Measurements from ENCODE around the gene DCHS1. TPM values are rescaled to one million over a fixed set of nuclear protein-coding genes. Genes with fewer than 3 reads are reported as not detected.
A peak's percentile ranks its signal among the peaks of the same experiment; 100 is the strongest.

DCHS1 gene
- total and polyA plus RNA-seq, 2 of the 13 experiments (the other 11 are each of a cell fraction or from before 2014, with no cell fraction given) = under 0.01 to 0.03 TPM

DNA sequence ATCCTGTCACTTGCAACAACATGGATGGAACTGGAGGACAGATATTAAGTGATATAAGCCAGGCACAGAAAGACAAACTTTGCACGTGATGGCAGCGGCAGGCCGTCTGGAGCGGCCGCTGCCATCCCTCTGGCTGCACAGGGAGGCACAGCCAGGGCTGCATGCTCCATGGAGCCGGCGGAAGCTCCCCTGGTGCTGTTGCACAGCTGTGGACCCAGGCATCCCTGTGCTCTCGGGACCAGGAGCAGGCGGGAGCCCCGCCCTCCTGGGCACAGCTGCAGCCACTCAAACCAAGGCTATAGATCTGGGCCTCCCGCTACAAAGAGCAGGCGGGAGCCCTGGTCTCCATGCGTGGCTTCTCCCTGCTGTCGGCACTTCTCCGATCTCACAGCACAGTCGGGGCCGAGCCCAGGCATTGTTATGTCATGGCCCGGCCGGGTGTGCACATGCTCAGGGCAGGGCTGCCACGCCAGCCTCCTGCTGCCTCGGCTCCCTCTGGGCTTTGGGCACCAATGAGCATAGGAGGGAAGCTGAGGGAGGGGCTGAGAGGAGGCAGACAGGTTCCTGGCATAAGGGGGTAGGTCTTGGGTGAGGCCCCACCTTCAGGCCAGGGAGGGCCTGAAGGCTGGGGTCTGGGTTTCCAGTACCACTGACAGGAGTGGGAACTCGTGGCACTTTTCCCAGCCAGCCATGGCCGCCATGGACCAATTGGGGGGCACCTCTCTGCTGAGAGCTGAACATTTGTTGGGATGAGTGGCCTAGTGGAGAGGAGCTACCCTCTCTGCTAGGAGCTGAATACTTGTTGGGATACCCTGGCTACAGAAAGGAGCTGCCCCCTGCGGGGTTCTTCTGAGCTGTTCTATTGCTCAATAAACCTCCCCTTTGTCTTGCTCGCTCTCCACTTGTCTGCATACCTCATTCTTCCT lies 68.9 kb downstream of the DCHS1 start:
- no TSS peak for BruUV-seq (replicated peaks)
- no peak overlapping the region for H3K9ac ChIP-seq (ENCODE audit: insufficient read depth, low read depth, low read length)
- intact Hi-C loops (cut with micrococcal nuclease; ENCODE audit: unreplicated experiment) (no loop called here), in situ Hi-C loops (cut with HindIII; ENCODE audit: extremely low pct_ligation_motif_present, low pct_unique_long_range_greater_than_20kb) (no loop called here)
- no peaks in the 10 kb centered on the region for H3K27me3 ChIP-seq (ENCODE audit: control insufficient read depth in 1 of 2, insufficient read depth in 2 of 2, low read length in 2 of 2)
- H3K4me3 ChIP-seq (replicated peaks in 1 of 3; ENCODE audit: insufficient read depth in 1 of 3, low read depth in 2 of 3, low read length in 3 of 3) = no peak overlapping the region
- 95% methylated on average over 12 of the region's 25 CpGs for WGBS (ENCODE audit: low lambda C conversion rate)
- ATAC-seq (no peak; the same call in 1 of the 3 replicates), FAIRE-seq (no peak), DNase-seq (ENCODE audit: low spot score) (no peak)
- H2AFZ ChIP-seq (ENCODE audit: low read length) = no peak overlapping the region
- POLR2A ChIA-PET = no interaction called here
- no peak overlapping the region for H3K27ac ChIP-seq (ENCODE audit: extremely low read length, insufficient read depth, low read length)
- peaks cover 17% of the 10 kb centered on the region for H3K9me3 ChIP-seq (ENCODE audit: low read length)
- no peaks in the 10 kb centered on the region for H4K20me1 ChIP-seq (ENCODE audit: insufficient read depth, low read length)
- TF ChIP-seq NFATC3 (CRISPR knock-in tag; IDR thresholded peaks at IDR 0.05) = no peak
- peak; percentile 44 for TF ChIP-seq AGO2 (optimal IDR thresholded peaks at IDR 0.05; ENCODE audit: low read depth, low read length)
- peaks cover 0 to under 1% of the 10 kb centered on the region in 2 experiments; a peak in 1 of 5 replicates for H3K36me3 ChIP-seq (replicated peaks in 1 of 2; ENCODE audit: control insufficient read depth in 1 of 2, insufficient read depth in 2 of 2, low read length in 2 of 2)
- H3K4me1 ChIP-seq (ENCODE audit: insufficient read depth, low read length) = no peaks in the 10 kb centered on the region
- CTCF ChIA-PET (ENCODE audit: low intra/inter-chr PET ratio, low total read pairs) = no interaction called here
- H3K79me2 ChIP-seq (ENCODE audit: insufficient read depth, low read length) = no peaks in the 10 kb centered on the region
- no peak overlapping the region for H3K4me2 ChIP-seq (ENCODE audit: low read depth, low read length)

GRCh38 chr11:6584528-6584927 lies 71.1 kb downstream of the DCHS1 start:
- Histone ChIP-seq H3K79me2 (ENCODE audit: insufficient read depth, low read length) (no peaks in the 10 kb centered on the region), H3K9ac (ENCODE audit: insufficient read depth, low read depth, low read length) (no peak overlapping the region), H3K27ac (ENCODE audit: extremely low read length, insufficient read depth, low read length) (no peak overlapping the region), H3K9me3 (ENCODE audit: low read length) (peaks cover 17% of the 10 kb centered on the region), H3K4me1 (ENCODE audit: insufficient read depth, low read length) (no peaks in the 10 kb centered on the region), H3K4me3 (replicated peaks in 1 of 3; ENCODE audit: insufficient read depth in 1 of 3, low read depth in 2 of 3, low read length in 3 of 3) (no peak overlapping the region), H3K4me2 (ENCODE audit: low read depth, low read length) (no peak overlapping the region), H3K36me3 (replicated peaks in 1 of 2; ENCODE audit: control insufficient read depth in 1 of 2, insufficient read depth in 2 of 2, low read length in 2 of 2) (no peaks in the 10 kb centered on the region), H4K20me1 (ENCODE audit: insufficient read depth, low read length) (no peaks in the 10 kb centered on the region), H2AFZ (ENCODE audit: low read length) (no peak overlapping the region), H3K27me3 (ENCODE audit: control insufficient read depth in 1 of 2, insufficient read depth in 2 of 2, low read length in 2 of 2) (no peaks in the 10 kb centered on the region)
- no TSS peak for BruUV-seq (replicated peaks)
- in situ Hi-C loops (cut with HindIII; ENCODE audit: extremely low pct_ligation_motif_present, low pct_unique_long_range_greater_than_20kb) = no loop called here
- no peak for FAIRE-seq
- ChIA-PET POLR2A (no interaction called here), CTCF (ENCODE audit: low intra/inter-chr PET ratio, low total read pairs) (no interaction called here)
- no peak for TF ChIP-seq KDM1A (CRISPR knock-in tag; IDR thresholded peaks at IDR 0.05)
- no peak for TF ChIP-seq ZNF709 (CRISPR knock-in tag; IDR thresholded peaks at IDR 0.05)
- TF ChIP-seq ZBTB7B (CRISPR knock-in tag; IDR thresholded peaks at IDR 0.05) = no peak
- TF ChIP-seq HOXA3 (CRISPR knock-in tag; IDR thresholded peaks at IDR 0.05) = no peak
- no peak for TF ChIP-seq DRAP1 (CRISPR knock-in tag; IDR thresholded peaks at IDR 0.05)
- no peak for TF ChIP-seq ZNF652 (CRISPR knock-in tag; IDR thresholded peaks at IDR 0.05; ENCODE audit: borderline replicate concordance, low read depth)
- no peak for TF ChIP-seq THAP8 (CRISPR knock-in tag; IDR thresholded peaks at IDR 0.05; ENCODE audit: borderline replicate concordance)
- TF ChIP-seq BATF2 (CRISPR knock-in tag; IDR thresholded peaks at IDR 0.05) = no peak
- 77% methylated on average over 4 of the region's 4 CpGs for WGBS (ENCODE audit: low lambda C conversion rate)
- no peak for DNase-seq (ENCODE audit: low spot score)
- ATAC-seq = no peak
- intact Hi-C loops (cut with micrococcal nuclease; ENCODE audit: unreplicated experiment) = no loop called here
